B cell (primary cell): ENCODE results near the gene ZFP36L1. TPM values are rescaled to one million over a fixed set of nuclear protein-coding genes. Genes with fewer than 3 reads are reported as not detected.

Experiments
- ATAC-seq: fragments of 200-7000 bp; cut with Tn5 transposase; one replicate; pipeline ENCODE4 v1.10.0; 2021; ENCODE audit warnings: low read depth, mild to moderate bottlenecking, moderate number of reproducible peaks, moderate library complexity
- CTCF ChIA-PET: fragments of 350-600 bp; sonication (Branson Sonifier 250); formaldehyde crosslinking; loops from one replicate; lab custom pipeline; 2021; ENCODE audit warnings: antibody characterized with exemption, inconsistent platforms; lab: Charles Lee
- POLR2A ChIA-PET: fragments of 350-600 bp; sonication (Branson Sonifier 250); formaldehyde crosslinking; loops from one replicate; lab custom pipeline; 2021; ENCODE audit warnings: antibody characterized with exemption; lab: Charles Lee
- DNase-seq: peaks from one replicate; pipeline ENCODE4 v3.0.0; 2013
- H2AFZ ChIP-seq: 2 replicates; pipeline ENCODE4 v1.6.1; 2012; ENCODE audit warnings: mild to moderate bottlenecking, low read depth, low read length; ENCODE audit not compliant: insufficient read depth, poor library complexity, severe bottlenecking
- H3K27ac ChIP-seq, 2 donors: 1 replicate in 1 of 2; 2 replicates in 1 of 2; pipeline ENCODE4 v1.5.1; 2012 to 2013; ENCODE audit warnings: low read length in 2 of 2, mild to moderate bottlenecking in 2 of 2, moderate library complexity in 1 of 2
- H3K27me3 ChIP-seq, 4 experiments: fragments of 200-600 bp in 1 of 4; sonication (generic) in 1 of 4; replicated peaks in 1 of 4; 1 replicate in 2 of 4; 2 replicates in 2 of 4; pipeline versions ENCODE4 v1.6.1 to v1.7.0; 2013 to 2016; ENCODE audit warnings: low read length in 3 of 4, mild to moderate bottlenecking in 2 of 4, mixed read lengths in 1 of 4, moderate library complexity in 1 of 4; ENCODE audit not compliant: insufficient read depth in 4 of 4, control insufficient read depth in 3 of 4; ENCODE audit errors: control extremely low read depth in 1 of 4
- H3K36me3 ChIP-seq, 2 experiments: replicated peaks in 1 of 2; 1 replicate in 1 of 2; 2 replicates in 1 of 2; pipeline versions ENCODE4 v1.6.1 to v1.7.1; 2013; ENCODE audit warnings: low read length in 1 of 2; ENCODE audit not compliant: insufficient read depth in 2 of 2, control insufficient read depth in 1 of 2; ENCODE audit errors: control extremely low read depth in 1 of 2, extremely low read depth in 1 of 2
- H3K4me1 ChIP-seq, 2 donors: fragments of 200-600 bp in 1 of 2; sonication (generic) in 1 of 2; 1 replicate in 1 of 2; 2 replicates in 1 of 2; pipeline versions ENCODE4 v1.5.1 to v1.6.1; 2013 to 2017; ENCODE audit warnings: low read length in 2 of 2; ENCODE audit not compliant: control insufficient read depth in 2 of 2, insufficient read depth in 2 of 2
- H3K4me2 ChIP-seq: replicated peaks from 2 replicates; pipeline ENCODE3; 2012; ENCODE audit warnings: mild to moderate bottlenecking, low read depth, low read length; ENCODE audit not compliant: poor library complexity, severe bottlenecking
- H3K4me3 ChIP-seq, 5 experiments: fragments of 200-600 bp in 1 of 5; sonication (generic) in 1 of 5; 1 replicate in 3 of 5; 2 replicates in 2 of 5; pipeline versions ENCODE4 v1.5.1 to v1.7.0; 2011 to 2016; ENCODE audit warnings: low read length in 4 of 5, mild to moderate bottlenecking in 4 of 5, low read depth in 2 of 5, control low read depth in 1 of 5, moderate library complexity in 1 of 5; ENCODE audit not compliant: insufficient read depth in 1 of 5; ENCODE audit errors: control extremely low read depth in 1 of 5, extremely low read depth in 1 of 5
- H3K79me2 ChIP-seq: fragments of 200-600 bp; sonication (generic); one replicate; pipeline ENCODE4 v1.6.0; 2016; ENCODE audit warnings: low read length; ENCODE audit not compliant: control insufficient read depth, insufficient read depth
- H3K9ac ChIP-seq: fragments of 200-600 bp; sonication (generic); 2 replicates; pipeline ENCODE4 v1.6.1; 2017; ENCODE audit warnings: mild to moderate bottlenecking, low read length, moderate library complexity
- H3K9me3 ChIP-seq, 3 donors: one replicate each; pipeline versions ENCODE4 v1.6.1 to v1.7.1; 2013; ENCODE audit warnings: low read length in 2 of 3; ENCODE audit not compliant: control insufficient read depth in 2 of 3, insufficient read depth in 1 of 3; ENCODE audit errors: control extremely low read depth in 1 of 3
- H4K20me1 ChIP-seq: 2 replicates; pipeline ENCODE4 v1.6.0; 2012; ENCODE audit warnings: mild to moderate bottlenecking, low read length; ENCODE audit not compliant: insufficient read depth, control insufficient read depth, poor library complexity, severe bottlenecking
- H3K27ac Mint-ChIP-seq: one replicate; pipeline ENCODE4 v1.8.0; 2021; ENCODE audit warnings: mixed read lengths
- H3K27me3 Mint-ChIP-seq: one replicate; pipeline ENCODE4 v1.8.0; 2021; ENCODE audit warnings: mixed read lengths
- H3K4me1 Mint-ChIP-seq: one replicate; pipeline ENCODE4 v1.8.0; 2021; ENCODE audit warnings: mixed read lengths
- H3K4me3 Mint-ChIP-seq: one replicate; pipeline ENCODE4 v1.8.0; 2021; ENCODE audit warnings: mixed read lengths
- H3K9me3 Mint-ChIP-seq: one replicate; pipeline ENCODE4 v1.8.0; 2022; ENCODE audit warnings: mixed read lengths; ENCODE audit not compliant: insufficient read depth
- EZH2 ChIP-seq: IDR thresholded peaks from 2 replicates; pipeline ENCODE4 v1.6.1; 2012; ENCODE audit warnings: borderline replicate concordance, low read depth, mild to moderate bottlenecking, moderate library complexity, low read length; ENCODE audit not compliant: insufficient read depth, poor library complexity, severe bottlenecking
- WGBS: methylation state at CpG from one replicate; pipeline ENCODE4 v1.1.5; 2013; ENCODE audit warnings: missing lambda C conversion rate; ENCODE audit not compliant: insufficient coverage; 5-methylcytosine and 5-hydroxymethylcytosine counted together
- intact Hi-C: fragments of 100-400 bp; cut with micrococcal nuclease; formaldehyde crosslinking; loops from one replicate; pipeline ENCODE4 v1.10.0; 2022
- polyA plus RNA-seq: library from polyadenylated mRNA; depleted of rRNA; stranded (reverse); fragments of >200 nt; gene quantifications from 2 replicates; pipeline ENCODE4 v1.2.3, GENCODE V29; 2012
- total RNA-seq, 2 donors: library from RNA; stranded (reverse); fragments of 120-200 nt in 1 of 2; gene quantifications; 1 replicate in 1 of 2; 2 replicates in 1 of 2; pipeline versions ENCODE4 v1.2.3 to v1.2.4, GENCODE V29; 2013 to 2022
- TF ChIP-seq, protein P1 (sequence below): fragments of 200-600 bp; IDR thresholded peaks from one replicate; pipeline ENCODE4 v1.8.0; 2022; ENCODE audit warnings: antibody characterized with exemption, mild to moderate bottlenecking

The ZFP36L1 gene
- total and polyA plus RNA-seq, 2 donors (not counting 1 experiment from before 2014, with no cell fraction given) = 572 to 983 TPM

DNA sequence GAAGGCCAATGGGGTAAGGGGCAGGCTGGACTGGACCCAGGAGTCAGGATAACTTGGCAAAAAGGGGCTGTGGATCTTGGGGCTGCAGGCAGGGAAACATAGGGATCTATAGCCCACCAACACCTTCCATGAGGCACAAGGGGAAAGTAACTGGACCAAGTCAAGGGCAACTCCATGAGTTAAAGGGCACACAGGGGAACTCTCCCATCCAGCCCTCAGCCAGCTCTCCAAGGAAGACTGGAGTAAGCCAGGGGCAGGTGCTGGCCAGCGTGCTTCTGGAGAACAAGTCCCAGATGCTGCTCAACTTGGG lies 31.3 kb upstream of the ZFP36L1 start:
- Histone ChIP-seq H3K79me2 (no peaks in the 10 kb centered on the region), H3K36me3 (no peaks in the 10 kb centered on the region), H3K9ac (no peak overlapping the region), H3K4me2 (peak overlapping the region; percentile 49), H3K4me3 (no peak overlapping the region), H3K27ac (no peak overlapping the region), H4K20me1 (no peaks in the 10 kb centered on the region), H2AFZ (no peak overlapping the region), H3K9me3 (peaks cover 0 to 4% (median 0%) of the 10 kb centered on the region in 3 donors), H3K4me1 (peaks cover 25 to 48% of the 10 kb centered on the region in 2 donors), H3K27me3 (no peaks in the 10 kb centered on the region)
- ATAC-seq = no peak
- TF ChIP-seq, protein P1, sequence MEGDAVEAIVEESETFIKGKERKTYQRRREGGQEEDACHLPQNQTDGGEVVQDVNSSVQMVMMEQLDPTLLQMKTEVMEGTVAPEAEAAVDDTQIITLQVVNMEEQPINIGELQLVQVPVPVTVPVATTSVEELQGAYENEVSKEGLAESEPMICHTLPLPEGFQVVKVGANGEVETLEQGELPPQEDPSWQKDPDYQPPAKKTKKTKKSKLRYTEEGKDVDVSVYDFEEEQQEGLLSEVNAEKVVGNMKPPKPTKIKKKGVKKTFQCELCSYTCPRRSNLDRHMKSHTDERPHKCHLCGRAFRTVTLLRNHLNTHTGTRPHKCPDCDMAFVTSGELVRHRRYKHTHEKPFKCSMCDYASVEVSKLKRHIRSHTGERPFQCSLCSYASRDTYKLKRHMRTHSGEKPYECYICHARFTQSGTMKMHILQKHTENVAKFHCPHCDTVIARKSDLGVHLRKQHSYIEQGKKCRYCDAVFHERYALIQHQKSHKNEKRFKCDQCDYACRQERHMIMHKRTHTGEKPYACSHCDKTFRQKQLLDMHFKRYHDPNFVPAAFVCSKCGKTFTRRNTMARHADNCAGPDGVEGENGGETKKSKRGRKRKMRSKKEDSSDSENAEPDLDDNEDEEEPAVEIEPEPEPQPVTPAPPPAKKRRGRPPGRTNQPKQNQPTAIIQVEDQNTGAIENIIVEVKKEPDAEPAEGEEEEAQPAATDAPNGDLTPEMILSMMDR = no peak
- TF ChIP-seq EZH2 = no peak
- ChIA-PET POLR2A (interaction anchor here (0.6 kb wide), 1 partner anchor 95 kb away, joined by 4 read pairs; no protein-coding TSS in a partner anchor), CTCF (interaction anchor here (0.6 to 14.8 kb wide), 6 partner anchors 11 to 891 kb away, joined by 3 to 132 read pairs (median 11); no protein-coding TSS in a partner anchor)
- WGBS = 100% methylated on average over 1 of the region's 1 CpG
- Mint-ChIP-seq H3K27me3 (no peaks in the 10 kb centered on the region), H3K4me1 (peaks cover 50% of the 10 kb centered on the region), H3K4me3 (no peak overlapping the region), H3K27ac (no peak overlapping the region), H3K9me3 (no peaks in the 10 kb centered on the region)
- no peak for DNase-seq
- intact Hi-C loops = no loop called here

DNA sequence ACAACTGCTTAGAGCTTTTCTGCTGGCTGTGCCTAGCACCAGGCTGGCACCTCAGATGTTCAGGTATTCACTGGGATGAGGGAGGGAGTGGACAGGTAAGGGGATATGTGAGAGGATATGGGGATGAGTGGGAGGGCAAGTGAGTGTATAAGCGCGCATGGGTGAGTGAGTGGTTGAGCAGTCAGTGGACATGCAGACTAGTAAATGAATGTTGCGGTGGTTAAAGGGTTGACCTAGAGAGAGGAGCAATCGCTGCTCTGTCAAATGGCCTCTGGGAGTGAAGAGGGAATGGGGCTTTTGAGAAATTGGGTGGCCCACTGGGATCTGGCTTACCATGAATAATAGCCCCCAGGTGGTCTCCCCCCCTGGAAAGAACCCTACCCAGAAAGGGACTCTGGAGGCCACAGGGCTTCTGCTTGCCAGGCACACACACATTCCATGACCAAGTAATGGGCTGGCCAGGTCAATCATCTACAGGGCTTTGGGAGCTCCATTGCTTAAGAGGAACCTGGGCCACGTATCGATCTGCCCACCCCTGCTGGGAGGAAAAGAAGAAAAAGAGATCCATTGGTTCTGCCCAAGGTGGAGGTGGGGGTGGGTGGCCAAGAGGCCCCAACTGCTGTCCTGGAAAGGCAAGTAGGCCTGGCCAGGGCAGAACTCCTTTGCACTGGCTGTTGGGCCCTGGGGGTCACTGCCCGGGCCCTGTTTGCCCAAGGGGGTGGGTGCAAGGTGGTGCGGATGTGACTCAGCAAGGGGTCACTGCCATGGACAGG lies 30.8 kb upstream of the ZFP36L1 start:
- no peaks in the 10 kb centered on the region for H3K79me2 ChIP-seq
- intact Hi-C loops = no loop called here
- H3K27ac ChIP-seq = no peak overlapping the region
- peaks cover 0 to 4% (median 0%) of the 10 kb centered on the region in 3 donors for H3K9me3 ChIP-seq
- no peak overlapping the region for H2AFZ ChIP-seq
- ChIA-PET POLR2A (interaction anchor here (0.6 to 1.0 kb wide), 2 partner anchors 28 to 95 kb away, joined by 4 to 7 read pairs; no protein-coding TSS in a partner anchor), CTCF (interaction anchor here (1.3 to 14.8 kb wide), 8 partner anchors 12 to 890 kb away, joined by 4 to 241 read pairs (median 11); no protein-coding TSS in a partner anchor)
- no peaks in the 10 kb centered on the region for H3K36me3 ChIP-seq
- no peaks in the 10 kb centered on the region for H3K9me3 Mint-ChIP-seq
- peaks cover 52% of the 10 kb centered on the region for H3K4me1 Mint-ChIP-seq
- no peak overlapping the region for H3K4me3 Mint-ChIP-seq
- no peaks in the 10 kb centered on the region for H3K27me3 Mint-ChIP-seq
- no peaks in the 10 kb centered on the region for H3K27me3 ChIP-seq
- peak overlapping the region; percentile 17 for H3K27ac Mint-ChIP-seq
- 99% methylated on average over 7 of the region's 8 CpGs for WGBS
- H3K4me2 ChIP-seq = peak overlapping the region; percentile 49
- no peak for ATAC-seq
- no peak overlapping the region for H3K9ac ChIP-seq
- H3K4me1 ChIP-seq = peaks cover 25 to 48% of the 10 kb centered on the region in 2 donors
- no peak for DNase-seq
- H4K20me1 ChIP-seq = no peaks in the 10 kb centered on the region
- TF ChIP-seq, protein P1 = no peak
- TF ChIP-seq EZH2 = no peak
- no peak overlapping the region for H3K4me3 ChIP-seq
